Measurements from ENCODE around the gene RNF111.

GRCh38 chr15:59053482-59053881 lies 66.0 kb downstream of the RNF111 start:
- TF ChIP-seq BACH1 (tag; IDR thresholded peaks at IDR 0.05) (no peak), POLR2A (conservative IDR thresholded peaks at IDR 0.05) (no peak), ATF2 (CRISPR knock-in tag; IDR thresholded peaks at IDR 0.05) (no peak), GABPA (tag; conservative IDR thresholded peaks at IDR 0.05; ENCODE audit: low read depth) (no peak)

All from K562 (cell line).